Liver (tissue), 9 donors: ENCODE results near the gene NOM1. TPM values are rescaled to one million over a fixed set of nuclear protein-coding genes. Genes with fewer than 3 reads are reported as not detected.

ENCODE experiments used
- DNase-seq: peaks from one replicate; pipeline ENCODE4 v3.0.0-alpha.2; 2017; ENCODE audit warnings: low spot score
- H3K27ac ChIP-seq, 2 donors: one replicate each; pipeline ENCODE4 v1.7.0; 2013; ENCODE audit warnings: inconsistent platforms in 2 of 2, low read length in 2 of 2, control low read depth in 1 of 2, low read depth in 1 of 2, mild to moderate bottlenecking in 1 of 2
- H3K27me3 ChIP-seq, 4 donors: one replicate each; pipeline versions ENCODE4 v1.6.1 to v1.7.0; 2013; ENCODE audit warnings: low read length in 3 of 4, inconsistent platforms in 1 of 4, mild to moderate bottlenecking in 1 of 4, moderate library complexity in 1 of 4; ENCODE audit not compliant: control insufficient read depth in 4 of 4, insufficient read depth in 4 of 4
- H3K36me3 ChIP-seq, 4 donors: one replicate each; pipeline versions ENCODE4 v1.6.1 to v1.7.0; 2013; ENCODE audit warnings: low read length in 3 of 4, mild to moderate bottlenecking in 3 of 4, low read depth in 1 of 4, moderate library complexity in 1 of 4; ENCODE audit not compliant: control insufficient read depth in 4 of 4, insufficient read depth in 3 of 4
- H3K4me1 ChIP-seq, 4 donors: one replicate each; pipeline versions ENCODE4 v1.6.1 to v1.7.0; 2013; ENCODE audit warnings: low read length in 3 of 4, mild to moderate bottlenecking in 3 of 4, moderate library complexity in 1 of 4; ENCODE audit not compliant: control insufficient read depth in 4 of 4, insufficient read depth in 4 of 4
- H3K4me3 ChIP-seq, 3 donors: one replicate each; pipeline versions ENCODE4 v1.6.1 to v1.7.0; 2013; ENCODE audit warnings: low read length in 3 of 3, control low read depth in 1 of 3, low read depth in 1 of 3, mild to moderate bottlenecking in 1 of 3
- H3K9ac ChIP-seq, 2 donors: one replicate each; pipeline ENCODE4 v1.7.0; 2013; ENCODE audit warnings: low read length in 2 of 2, mild to moderate bottlenecking in 2 of 2, moderate library complexity in 2 of 2, control low read depth in 1 of 2, low read depth in 1 of 2
- H3K9me3 ChIP-seq, 4 donors: one replicate each; pipeline versions ENCODE4 v1.6.1 to v1.7.0; 2013; ENCODE audit warnings: low read length in 3 of 4; ENCODE audit not compliant: control insufficient read depth in 4 of 4
- ATF3 ChIP-seq: IDR thresholded peaks from 2 replicates; pipeline ENCODE4 v1.6.1; 2016; ENCODE audit warnings: antibody characterized with exemption
- CTCF ChIP-seq: fragments of 150-350 bp; IDR thresholded peaks from 2 replicates; pipeline ENCODE4 v1.5.1; 2017; ENCODE audit warnings: improper control_type of control experiment, low read depth, low read length; ENCODE audit not compliant: missing input control
- FOXA1 ChIP-seq: IDR thresholded peaks from 2 replicates; pipeline ENCODE4 v1.6.1; 2016; ENCODE audit warnings: antibody characterized with exemption
- FOXA2 ChIP-seq: IDR thresholded peaks from 2 replicates; pipeline ENCODE4 v1.6.1; 2016; ENCODE audit warnings: antibody characterized with exemption
- GABPA ChIP-seq, 2 donors: IDR thresholded peaks in 1 of 2; conservative IDR thresholded peaks in 1 of 2; 2 replicates each; pipeline ENCODE4 v1.6.1; 2016; ENCODE audit warnings: antibody characterized with exemption in 2 of 2, mild to moderate bottlenecking in 1 of 2, moderate library complexity in 1 of 2
- HNF4G ChIP-seq: IDR thresholded peaks from 2 replicates; pipeline ENCODE4 v1.6.1; 2016; ENCODE audit warnings: antibody characterized with exemption
- JUND ChIP-seq, 2 donors: IDR thresholded peaks; 2 replicates each; pipeline ENCODE4 v1.6.1; 2016; ENCODE audit warnings: antibody characterized with exemption in 2 of 2
- MAX ChIP-seq: IDR thresholded peaks from 2 replicates; pipeline ENCODE4 v1.6.1; 2016; ENCODE audit warnings: antibody characterized with exemption
- NR2F2 ChIP-seq: IDR thresholded peaks from 2 replicates; pipeline ENCODE4 v1.6.1; 2016; ENCODE audit warnings: antibody characterized with exemption
- RAD21 ChIP-seq, 2 donors: IDR thresholded peaks; 2 replicates each; pipeline ENCODE4 v1.6.1; 2016; ENCODE audit warnings: antibody characterized with exemption in 2 of 2, mild to moderate bottlenecking in 2 of 2
- REST ChIP-seq: IDR thresholded peaks from 2 replicates; pipeline ENCODE4 v1.6.1; 2016; ENCODE audit warnings: antibody characterized with exemption, mild to moderate bottlenecking
- RXRA ChIP-seq, 2 donors: IDR thresholded peaks; 2 replicates each; pipeline ENCODE4 v1.6.1; 2017 to 2018; ENCODE audit warnings: antibody characterized with exemption in 2 of 2, mild to moderate bottlenecking in 1 of 2
- TAF1 ChIP-seq: conservative IDR thresholded peaks from 2 replicates; pipeline ENCODE4 v1.6.1; 2016; ENCODE audit warnings: antibody characterized with exemption, mild to moderate bottlenecking
- YY1 ChIP-seq: IDR thresholded peaks from 2 replicates; pipeline ENCODE4 v1.6.1; 2016; ENCODE audit warnings: antibody characterized with exemption, mild to moderate bottlenecking
- ZBTB33 ChIP-seq: IDR thresholded peaks from 2 replicates; pipeline ENCODE4 v1.6.1; 2016; ENCODE audit warnings: antibody characterized with exemption
- WGBS: extraction: QIAGEN DNeasy Blood & Tissue Kit; methylation state at CpG from one replicate; pipeline ENCODE4 v1.1.7; 2013; 5-methylcytosine and 5-hydroxymethylcytosine counted together
- polyA plus RNA-seq, 2 donors: library from polyadenylated mRNA; stranded (reverse) in 1 of 2; unstranded in 1 of 2; fragments of 200-250 nt in 1 of 2; fragments of >200 nt in 1 of 2; fragmentation: Nextera tagmentation in 1 of 2; extraction: Ambion mirVana in 1 of 2; gene quantifications; one replicate each; pipeline versions ENCODE4 v1.2.1 to v1.2.3, GENCODE V29; 2013 to 2015
- total RNA-seq, 2 donors: library from RNA; depleted of rRNA; stranded (reverse); fragments of >200 nt; gene quantifications; one replicate each; pipeline ENCODE4 v1.2.3, GENCODE V29; 2014
- donor health status: healthy.
- donor health status: healthy.
- donor health status: healthy.
- donor health status: healthy.
- donor health status: healthy.

The NOM1 gene
- total and polyA plus RNA-seq, 4 donors = 4.0 to 11.4 (median 6.2) TPM

- WGBS = 13% methylated on average over 11 of the region's 11 CpGs
- no peak for DNase-seq
- Histone ChIP-seq H3K4me3 (no peak overlapping the region), H3K9ac (no peak overlapping the region), H3K27ac (no peak overlapping the region), H3K27me3 (peaks cover 15 to 42% (median 26%) of the 10 kb centered on the region in 4 donors), H3K9me3 (peaks cover 0 to 2% (median 0%) of the 10 kb centered on the region in 4 donors), H3K4me1 (peaks cover 0 to 22% (median 9%) of the 10 kb centered on the region in 4 donors), H3K36me3 (no peaks in the 10 kb centered on the region)
- TF ChIP-seq RAD21 (IDR thresholded peaks at IDR 0.05) (no peak), TAF1 (no peak), YY1 (no peak), MAX (no peak), ATF3 (no peak), GABPA (IDR thresholded peaks at IDR 0.05 in 1 of 2, conservative IDR thresholded peaks at IDR 0.05 in 1 of 2) (no peak), FOXA2 (no peak), RXRA (IDR thresholded peaks at IDR 0.05) (no peak)
Observed at GRCh38 chr7:157016024-157016351, 66.5 kb downstream of the NOM1 start.

- no peak overlapping the region for H3K9ac ChIP-seq
- peaks cover 15 to 42% (median 26%) of the 10 kb centered on the region in 4 donors for H3K27me3 ChIP-seq
- H3K4me3 ChIP-seq = no peak overlapping the region
- H3K4me1 ChIP-seq = peaks cover 0 to 22% (median 12%) of the 10 kb centered on the region in 4 donors
- 12% methylated on average over 16 of the region's 16 CpGs for whole genome bisulfite sequencing
- no peak for DNase-seq
- no peak overlapping the region for H3K27ac ChIP-seq
- no peak for TF ChIP-seq FOXA1
- TF ChIP-seq CTCF = no peak
- no peak for TF ChIP-seq GABPA (IDR thresholded peaks at IDR 0.05 in 1 of 2, conservative IDR thresholded peaks at IDR 0.05 in 1 of 2)
- no peak for TF ChIP-seq RAD21 (IDR thresholded peaks at IDR 0.05)
- TF ChIP-seq TAF1 = no peak
- TF ChIP-seq JUND (IDR thresholded peaks at IDR 0.05) = no peak
- TF ChIP-seq ATF3 = no peak
- no peak for TF ChIP-seq RXRA (IDR thresholded peaks at IDR 0.05)
- TF ChIP-seq HNF4G = no peak
- peaks cover 0 to 2% (median 0%) of the 10 kb centered on the region in 4 donors for H3K9me3 ChIP-seq
- no peaks in the 10 kb centered on the region for H3K36me3 ChIP-seq
Observed at GRCh38 chr7:157016352-157017041, 67.0 kb downstream of the NOM1 start.

- no peaks in the 10 kb centered on the region for H3K36me3 ChIP-seq
- peaks cover 0 to 24% (median 11%) of the 10 kb centered on the region in 4 donors for H3K4me1 ChIP-seq
- no peak for DNase-seq
- WGBS = 9% methylated on average over 11 of the region's 11 CpGs
- no peak overlapping the region for H3K9ac ChIP-seq
- H3K4me3 ChIP-seq = no peak overlapping the region
- peaks cover 0 to 2% (median 0%) of the 10 kb centered on the region in 4 donors for H3K9me3 ChIP-seq
- peaks cover 14 to 44% (median 22%) of the 10 kb centered on the region in 4 donors for H3K27me3 ChIP-seq
- H3K27ac ChIP-seq = no peak overlapping the region
- TF ChIP-seq NR2F2 (no peak), JUND (IDR thresholded peaks at IDR 0.05) (no peak), FOXA1 (no peak), RAD21 (IDR thresholded peaks at IDR 0.05) (no peak), REST (no peak), FOXA2 (no peak), HNF4G (no peak), GABPA (IDR thresholded peaks at IDR 0.05 in 1 of 2, conservative IDR thresholded peaks at IDR 0.05 in 1 of 2) (no peak), YY1 (no peak), ZBTB33 (no peak), ATF3 (no peak)
Observed at GRCh38 chr7:157017149-157017548, 67.6 kb downstream of the NOM1 start.
